GM18519 (cell line): Measurements from ENCODE around the gene HECW1.
"Not testable (repeated sequence)": the region's sequence is repeated elsewhere in the genome, so short reads cannot be mapped to it uniquely, and the experiment has no call there.

Source experiments
- ATAC-seq: cut with Tn5 transposase; IDR thresholded peaks from one replicate; pipeline ENCODE4 v1.9.1; 2021; ENCODE audit warnings: mild to moderate bottlenecking, moderate library complexity; ENCODE audit not compliant: unreplicated experiment, low FRiP score

Gene HECW1

GRCh38 chr7:43199371-43200160 lies 87.1 kb downstream of the HECW1 start:
- no peak for ATAC-seq

GRCh38 chr7:43201912-43202311 lies 89.5 kb downstream of the HECW1 start:
- no peak for ATAC-seq

GRCh38 chr7:43204081-43204480 lies 91.6 kb downstream of the HECW1 start:
- ATAC-seq, result no peak

- ATAC-seq, result no peak
These were observed 92.8 kb downstream of the HECW1 start for GRCh38 chr7:43205171-43205795.

GRCh38 chr7:43208242-43208641 lies 95.8 kb downstream of the HECW1 start:
- no peak for ATAC-seq

- ATAC-seq, result not testable (repeated sequence)
These were observed 98.1 kb downstream of the HECW1 start for GRCh38 chr7:43210539-43210938.

GRCh38 chr7:43211286-43211685 lies 98.8 kb downstream of the HECW1 start:
- ATAC-seq, result no peak

GRCh38 chr7:43211693-43212092 lies 99.2 kb downstream of the HECW1 start:
- no peak for ATAC-seq

GRCh38 chr7:43212921-43213320 lies 100.5 kb downstream of the HECW1 start:
- ATAC-seq, result no peak

GRCh38 chr7:43215061-43215460 lies 102.6 kb downstream of the HECW1 start:
- ATAC-seq, result no peak

- no peak for ATAC-seq
These were observed 104.6 kb downstream of the HECW1 start for GRCh38 chr7:43217055-43217454.

- not testable (repeated sequence) for ATAC-seq
These were observed 106.5 kb downstream of the HECW1 start for GRCh38 chr7:43218901-43219300.

GRCh38 chr7:43220250-43220649 lies 107.8 kb downstream of the HECW1 start:
- no peak for ATAC-seq

- no peak for ATAC-seq
These were observed 108.3 kb downstream of the HECW1 start for GRCh38 chr7:43220742-43221141.

- ATAC-seq, result no peak
These were observed 117.4 kb downstream of the HECW1 start for GRCh38 chr7:43229801-43230200.

- ATAC-seq, result no peak
These were observed 119.9 kb downstream of the HECW1 start for GRCh38 chr7:43232366-43232765.

- ATAC-seq, result no peak
These were observed 121.6 kb downstream of the HECW1 start for GRCh38 chr7:43234073-43234472.

GRCh38 chr7:43234968-43235367 lies 122.5 kb downstream of the HECW1 start:
- ATAC-seq, result no peak

GRCh38 chr7:43240565-43240964 lies 128.1 kb downstream of the HECW1 start:
- ATAC-seq, result no peak

GRCh38 chr7:43242628-43243255 lies 130.3 kb downstream of the HECW1 start:
- no peak for ATAC-seq

GRCh38 chr7:43244232-43244631 lies 131.8 kb downstream of the HECW1 start:
- ATAC-seq, result no peak

- ATAC-seq, result no peak
These were observed 132.3 kb downstream of the HECW1 start for GRCh38 chr7:43244784-43245183.
